ENCODE measurements around the gene TBC1D8B.
"Not testable (repeated sequence)": the region's sequence is repeated elsewhere in the genome, so short reads cannot be mapped to it uniquely, and the experiment has no call there.

TBC1D8B gene

GRCh38 chrX:106802388-106803275 lies at the start of gene TBC1D8B:
TBC1D8B (plus strand) TSS chrX:106802673; CDS start chrX:106802854, 181 bp downstream.
- peak; percentile 86 for FAIRE-seq

- not testable (repeated sequence) for FAIRE-seq
Observed at GRCh38 chrX:106769288-106769687, 33.2 kb upstream of the TBC1D8B start.

GRCh38 chrX:106774981-106775380 lies 27.5 kb upstream of the TBC1D8B start:
- FAIRE-seq, result no peak

GRCh38 chrX:106780264-106780663 lies 22.2 kb upstream of the TBC1D8B start:
- no peak for FAIRE-seq

GRCh38 chrX:106780664-106781377 lies 21.7 kb upstream of the TBC1D8B start:
- FAIRE-seq, result no peak

- no peak for FAIRE-seq
Observed at GRCh38 chrX:106783716-106784115, 18.8 kb upstream of the TBC1D8B start.

GRCh38 chrX:106791495-106791894 lies 11.0 kb upstream of the TBC1D8B start:
- peak; percentile 18 for FAIRE-seq

- FAIRE-seq, result no peak
Observed at GRCh38 chrX:106802063-106802387, 448 bp upstream of the TBC1D8B start.

GRCh38 chrX:106811131-106811910 lies 8.8 kb downstream of the TBC1D8B start:
- no peak for FAIRE-seq

GRCh38 chrX:106812930-106813329 lies 10.5 kb downstream of the TBC1D8B start:
- not testable (repeated sequence) for FAIRE-seq

GRCh38 chrX:106814093-106814492 lies 11.6 kb downstream of the TBC1D8B start:
- not testable (repeated sequence) for FAIRE-seq

- no peak for FAIRE-seq
Observed at GRCh38 chrX:106862972-106863688, 60.7 kb downstream of the TBC1D8B start.

GRCh38 chrX:106863697-106864096 lies 61.2 kb downstream of the TBC1D8B start:
- no peak for FAIRE-seq

- not testable (repeated sequence) for FAIRE-seq
Observed at GRCh38 chrX:106872796-106873195, 70.3 kb downstream of the TBC1D8B start.

GRCh38 chrX:106874075-106874474 lies 71.6 kb downstream of the TBC1D8B start:
- FAIRE-seq, result peak; percentile 65

GRCh38 chrX:106875151-106875550 lies 72.7 kb downstream of the TBC1D8B start:
- no peak for FAIRE-seq

GRCh38 chrX:106889468-106889867 lies 87.0 kb downstream of the TBC1D8B start:
- FAIRE-seq, result no peak

GRCh38 chrX:106891762-106892460 lies 89.4 kb downstream of the TBC1D8B start:
- no peak for FAIRE-seq

- no peak for FAIRE-seq
Observed at GRCh38 chrX:106894392-106894909, 92.0 kb downstream of the TBC1D8B start.

- FAIRE-seq, result no peak
Observed at GRCh38 chrX:106894978-106895452, 92.5 kb downstream of the TBC1D8B start.

- FAIRE-seq, result no peak
Observed at GRCh38 chrX:106897259-106897658, 94.8 kb downstream of the TBC1D8B start.

All from endometrium (tissue), 2 donors.